GM10248 (cell line): Measurements from ENCODE around the gene INSM2.

Experiments
- CTCF ChIA-PET: fragments of 300-600 bp; sonication (Branson Sonifier 250); formaldehyde crosslinking; extraction: SDS; loops from one replicate; lab custom pipeline; 2021; ENCODE audit warnings: antibody characterized with exemption; lab: Yijun Ruan, JAX
- POLR2A ChIA-PET: fragments of 350-650 bp; sonication (Branson Sonifier 250); formaldehyde crosslinking; extraction: SDS; loops from one replicate; lab custom pipeline; 2020; ENCODE audit warnings: antibody characterized with exemption; lab: Yijun Ruan, JAX
- DNase-seq: peaks from one replicate; pipeline ENCODE4 v3.0.0; 2012; ENCODE audit errors: extremely low spot score
- CTCF ChIP-seq: IDR thresholded peaks from 2 replicates; pipeline ENCODE4 v1.5.1; 2012; ENCODE audit warnings: mild to moderate bottlenecking, low read depth; ENCODE audit errors: extremely low read depth, missing control alignments, control extremely low read depth

INSM2 gene

GRCh38 chr14:35525695-35526094 lies 8.3 kb upstream of the INSM2 start:
- ChIA-PET POLR2A (no interaction called here), CTCF (no interaction called here)
- DNase-seq, result no peak
- no peak for TF ChIP-seq CTCF

- TF ChIP-seq CTCF, result no peak
- ChIA-PET POLR2A (no interaction called here), CTCF (no interaction called here)
- no peak for DNase-seq
Observed at GRCh38 chr14:35526962-35527361, 7.0 kb upstream of the INSM2 start.

GRCh38 chr14:35531960-35532747 lies 1.8 kb upstream of the INSM2 start:
- CTCF ChIA-PET, result interaction anchor here (0.7 kb wide), 1 partner anchor 46 kb away, joined by 3 read pairs; no protein-coding TSS in a partner anchor
- DNase-seq, result no peak
- POLR2A ChIA-PET, result no interaction called here
- no peak for TF ChIP-seq CTCF

GRCh38 chr14:35532783-35533356 lies 1.1 kb upstream of the INSM2 start:
- no peak for TF ChIP-seq CTCF
- ChIA-PET CTCF (interaction anchor here (1.0 to 2.0 kb wide), 2 partner anchors 18 to 156 kb away, joined by 3 to 5 read pairs; no protein-coding TSS in a partner anchor), POLR2A (no interaction called here)
- no peak for DNase-seq

- DNase-seq, result peak; percentile 19
- ChIA-PET CTCF (interaction anchor here (1.0 to 2.0 kb wide), 2 partner anchors 17 to 164 kb away, joined by 3 to 5 read pairs; no protein-coding TSS in a partner anchor), POLR2A (no interaction called here)
- TF ChIP-seq CTCF, result peak; percentile 6
Observed at GRCh38 chr14:35534208-35534872, 376 bp downstream of the INSM2 start.

GRCh38 chr14:35534873-35535482 lies 1.0 kb downstream of the INSM2 start:
- CTCF ChIA-PET, result interaction anchor here (2.0 kb wide), 1 partner anchor 16 kb away, joined by 5 read pairs; no protein-coding TSS in a partner anchor
- POLR2A ChIA-PET, result no interaction called here
- peak; percentile 87 for DNase-seq
- TF ChIP-seq CTCF, result no peak
